GM19395 (cell line): Measurements from ENCODE around the gene SIM2.

Source experiments
- ATAC-seq: cut with Tn5 transposase; IDR thresholded peaks from one replicate; pipeline ENCODE4 v1.9.1; 2021; ENCODE audit warnings: mild to moderate bottlenecking, moderate library complexity; ENCODE audit not compliant: unreplicated experiment

The SIM2 gene

DNA sequence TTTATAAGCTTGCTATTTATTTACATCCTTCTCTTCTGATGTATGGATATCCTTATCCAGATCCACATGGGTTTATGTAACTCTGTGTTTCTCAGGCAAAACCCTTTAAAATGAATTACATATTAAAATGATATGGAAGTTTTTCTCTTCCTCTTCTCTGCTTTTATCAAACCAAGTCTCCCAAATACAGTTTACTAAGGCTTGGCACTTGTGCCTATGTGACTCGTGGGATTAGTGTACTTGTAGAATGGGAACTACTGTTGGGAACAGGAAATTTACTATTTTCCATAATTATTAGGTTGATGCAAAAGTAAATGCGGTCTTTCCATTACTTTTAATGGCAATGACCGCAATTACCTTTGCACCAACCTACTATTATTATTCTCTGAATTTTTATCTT is 14.8 kb downstream of the SIM2 start:
- ATAC-seq: no peak

- no peak for ATAC-seq
These were observed 17.5 kb downstream of the SIM2 start for GRCh38 chr21:36716387-36716786.

DNA sequence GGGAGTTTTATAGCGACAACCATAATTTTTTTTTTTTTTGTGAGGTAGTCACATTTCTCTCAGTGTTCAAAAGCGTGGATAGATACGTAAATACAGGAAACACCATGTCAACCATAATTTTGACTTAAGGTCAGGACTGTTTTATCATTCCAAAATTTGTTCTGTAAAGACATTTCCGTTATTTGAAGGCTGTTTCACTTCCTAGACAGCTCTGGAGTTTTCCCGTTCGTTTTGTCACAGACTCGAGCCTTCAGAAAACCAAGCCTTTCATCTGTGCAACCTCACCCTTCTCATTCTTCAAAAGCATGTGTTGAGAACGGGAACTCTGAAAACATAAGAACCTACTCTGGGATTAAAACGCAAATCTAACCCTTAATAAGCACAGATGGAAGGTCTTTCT is 17.9 kb downstream of the SIM2 start:
- no peak for ATAC-seq

DNA sequence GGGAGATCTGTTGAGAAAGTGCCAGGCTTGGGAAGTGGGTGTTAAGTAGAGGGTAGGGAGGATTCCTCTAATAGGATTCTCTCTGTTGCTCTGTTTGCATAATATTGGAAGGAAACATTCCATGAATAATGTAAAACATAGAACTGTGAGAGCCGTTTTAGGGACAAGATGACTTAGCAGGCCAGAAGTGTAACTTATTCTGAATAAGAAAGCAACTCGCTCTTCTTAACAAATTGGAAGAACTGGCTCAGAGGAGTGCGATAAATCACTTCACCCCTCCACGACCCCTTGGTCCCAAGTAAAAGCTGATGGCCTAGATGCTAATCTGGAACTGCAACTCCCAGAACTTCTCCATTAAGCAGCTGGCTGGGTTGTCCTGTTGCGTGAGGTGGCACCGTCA is 19.1 kb downstream of the SIM2 start:
- no peak for ATAC-seq

GRCh38 chr21:36718951-36719501 is 20.1 kb downstream of the SIM2 start:
- ATAC-seq: no peak

- ATAC-seq: no peak
These were observed 20.7 kb downstream of the SIM2 start for GRCh38 chr21:36719614-36720013.

DNA sequence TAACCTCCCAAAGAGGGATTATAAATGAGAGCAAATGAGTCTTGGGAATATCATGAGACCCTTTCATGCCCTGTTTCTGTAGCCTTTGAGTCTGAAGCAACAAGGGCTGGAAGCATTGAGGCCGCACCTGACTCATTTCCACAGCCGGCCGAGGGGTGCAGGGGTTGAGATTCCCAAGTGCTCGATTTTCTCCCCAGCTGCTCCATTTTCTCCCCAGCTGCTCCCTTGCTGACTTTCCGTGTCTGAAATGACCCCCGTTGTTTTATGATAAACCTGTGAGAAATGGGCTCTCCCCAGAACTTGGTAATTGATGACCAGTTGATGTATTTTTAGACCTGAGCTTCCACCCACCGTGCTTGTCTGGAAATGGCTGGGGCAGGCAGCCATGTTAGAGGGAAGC is 22.9 kb downstream of the SIM2 start:
- no peak for ATAC-seq

- no peak for ATAC-seq
These were observed 23.8 kb downstream of the SIM2 start for GRCh38 chr21:36722370-36723368.

- ATAC-seq: no peak
These were observed 24.5 kb downstream of the SIM2 start for GRCh38 chr21:36723371-36723881.

- no peak for ATAC-seq
These were observed 25.7 kb downstream of the SIM2 start for GRCh38 chr21:36724660-36725059.

- no peak for ATAC-seq
These were observed 27.0 kb downstream of the SIM2 start for GRCh38 chr21:36725793-36726386.

GRCh38 chr21:36727866-36728265 is 29.0 kb downstream of the SIM2 start:
- ATAC-seq: no peak

GRCh38 chr21:36728371-36729111 is 29.6 kb downstream of the SIM2 start:
- ATAC-seq: no peak

DNA sequence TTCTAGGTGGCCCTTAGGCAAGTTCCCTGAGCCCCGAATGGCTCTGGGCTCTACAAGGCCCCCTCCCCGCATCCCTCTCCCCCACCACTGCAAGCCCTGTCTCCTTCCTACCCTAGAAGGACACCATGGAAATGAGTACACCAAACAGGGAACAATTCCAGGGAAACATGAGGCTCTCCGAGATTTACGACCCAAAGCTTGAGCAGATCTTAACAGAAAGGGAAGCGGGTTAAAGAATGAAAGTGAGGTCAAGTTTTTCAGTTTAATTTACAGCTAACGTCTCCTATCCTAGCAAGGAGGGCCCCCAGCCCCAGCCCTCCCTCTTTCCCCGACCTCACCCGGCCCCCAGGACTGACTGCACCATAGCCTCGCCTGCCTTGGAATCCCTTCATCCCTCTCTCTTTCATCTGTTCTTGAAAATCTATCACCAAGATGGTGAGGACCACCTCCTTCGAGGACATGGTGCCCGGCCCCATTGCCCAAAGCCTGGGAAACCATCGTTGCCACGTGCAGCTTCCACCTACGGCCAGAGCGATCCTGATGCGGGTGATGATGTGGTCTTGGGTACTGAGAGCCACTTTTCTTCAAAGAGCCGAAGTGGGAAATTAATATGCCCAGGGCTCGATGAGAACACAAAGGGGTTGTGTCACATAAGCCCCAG is 30.5 kb downstream of the SIM2 start:
- no peak for ATAC-seq

DNA sequence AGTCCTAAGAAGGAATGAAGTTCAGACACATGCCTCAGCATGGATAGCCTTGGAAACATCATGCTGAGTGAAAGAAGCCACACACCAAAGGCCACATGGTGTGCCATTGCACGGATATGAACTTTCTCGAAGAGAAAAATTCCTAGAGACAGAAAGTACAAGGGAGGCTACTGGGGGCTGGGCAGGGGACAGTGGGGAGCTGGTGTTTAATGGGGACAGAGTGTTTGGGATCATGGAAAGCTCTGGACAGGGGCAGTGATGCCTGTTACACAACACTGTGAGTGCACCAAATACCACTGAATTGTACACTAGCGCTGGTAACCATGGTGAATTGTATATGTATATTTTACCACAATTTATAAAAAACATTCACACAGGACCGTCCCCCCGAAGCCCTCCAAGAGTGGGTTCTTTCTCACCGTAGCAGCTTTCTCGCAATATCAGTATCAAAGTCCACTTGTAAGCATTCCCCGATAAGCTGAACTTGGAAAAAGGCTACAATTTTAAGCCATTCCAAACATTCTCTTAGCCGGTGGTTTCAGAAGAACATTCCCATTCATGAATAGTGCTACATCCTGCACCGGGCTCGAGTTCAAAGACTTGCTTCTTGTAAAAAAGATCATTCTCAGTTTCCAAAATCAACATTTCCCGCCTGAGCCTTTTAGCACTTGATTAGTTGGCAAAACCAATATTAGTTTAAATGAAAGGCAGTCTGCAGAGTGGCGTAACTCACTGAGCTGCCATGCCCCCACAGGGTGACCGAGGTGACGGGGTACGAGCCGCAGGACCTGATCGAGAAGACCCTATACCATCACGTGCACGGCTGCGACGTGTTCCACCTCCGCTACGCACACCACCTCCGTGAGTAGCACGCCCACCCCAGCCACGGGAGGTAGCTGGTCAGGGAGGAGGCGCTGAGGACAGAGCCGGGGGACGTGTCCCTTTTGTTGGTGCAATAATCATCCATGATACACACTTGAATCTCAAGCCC is 31.7 kb downstream of the SIM2 start:
- no peak for ATAC-seq

- no peak for ATAC-seq
These were observed 33.3 kb downstream of the SIM2 start for GRCh38 chr21:36732217-36732616.

DNA sequence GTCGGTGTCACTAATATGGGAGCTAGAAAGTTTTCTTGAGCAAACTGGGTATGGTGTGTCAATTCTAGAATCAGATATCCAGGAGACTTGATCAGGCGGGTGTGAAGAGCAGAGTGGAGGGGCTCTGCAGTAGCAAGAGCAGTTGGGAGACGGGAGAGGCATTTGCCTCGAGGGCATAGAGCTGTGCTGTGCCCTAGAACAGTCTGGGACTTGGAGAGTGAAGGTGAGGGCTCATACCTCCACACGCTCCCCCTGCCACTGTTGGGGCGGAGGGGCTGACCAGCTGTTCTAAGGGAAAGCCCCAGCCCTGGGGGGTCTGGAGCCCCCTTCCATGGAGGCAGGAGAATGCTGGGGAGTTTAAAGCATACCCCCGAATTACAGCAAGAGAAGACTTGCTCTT is 33.8 kb downstream of the SIM2 start:
- ATAC-seq: no peak

GRCh38 chr21:36733857-36734256 is 34.9 kb downstream of the SIM2 start:
- no peak for ATAC-seq
